HG02588 (cell line): Measurements from ENCODE around the gene HNRNPL.
"Not testable (repeated sequence)": the region's sequence is repeated elsewhere in the genome, so short reads cannot be mapped to it uniquely, and the experiment has no call there.

Source experiments
- ATAC-seq: cut with Tn5 transposase; IDR thresholded peaks from one replicate; pipeline ENCODE4 v1.9.1; 2021; ENCODE audit warnings: mild to moderate bottlenecking, moderate library complexity; ENCODE audit not compliant: unreplicated experiment

The HNRNPL gene

DNA sequence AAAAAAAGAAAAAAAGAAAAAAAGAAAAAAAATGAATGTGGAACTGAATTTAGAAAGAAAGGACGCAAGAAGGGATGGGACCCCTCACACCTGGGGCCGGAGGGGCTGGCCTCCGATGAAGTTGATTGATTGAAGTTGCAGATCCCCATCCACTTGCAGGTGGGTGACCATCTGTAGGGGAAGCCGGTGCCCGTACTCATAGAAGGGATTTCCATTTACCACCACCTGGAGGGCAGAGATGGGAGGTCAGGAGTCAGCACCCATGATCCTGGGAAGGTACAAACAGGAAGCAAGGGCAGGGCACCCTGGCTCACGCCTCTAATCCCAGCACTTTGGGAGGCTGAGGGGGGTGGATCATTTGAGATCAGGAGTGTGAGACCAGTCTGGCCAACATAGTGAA is 43.4 kb downstream of the HNRNPL start:
- ATAC-seq, result no peak

- ATAC-seq, result no peak
Measured at GRCh38 chr19:38805180-38805579, 44.6 kb downstream of the HNRNPL start.

DNA sequence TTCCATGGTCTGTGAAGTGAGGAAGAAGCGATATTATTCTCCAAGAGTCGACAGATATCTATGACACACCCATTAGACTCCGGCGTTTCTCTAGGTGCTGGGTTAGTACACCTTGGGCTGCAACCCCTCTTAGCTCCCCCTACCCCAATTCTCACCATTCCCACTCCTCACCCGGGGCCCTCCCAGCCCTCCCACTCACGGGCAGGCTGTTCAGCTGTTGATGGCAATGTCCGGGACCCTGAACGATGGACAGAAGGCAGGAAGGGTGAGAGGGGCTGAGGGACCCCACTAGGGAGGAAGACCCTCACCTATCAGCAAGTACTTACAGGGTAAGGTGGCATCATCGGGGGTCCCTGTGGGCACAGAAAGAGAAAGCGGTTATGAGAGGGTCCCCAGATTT is 46.2 kb downstream of the HNRNPL start:
- no peak for ATAC-seq

- no peak for ATAC-seq
Measured at GRCh38 chr19:38801359-38802095, 48.3 kb downstream of the HNRNPL start.

- ATAC-seq, result no peak
Measured at GRCh38 chr19:38800577-38801347, 49.0 kb downstream of the HNRNPL start.

DNA sequence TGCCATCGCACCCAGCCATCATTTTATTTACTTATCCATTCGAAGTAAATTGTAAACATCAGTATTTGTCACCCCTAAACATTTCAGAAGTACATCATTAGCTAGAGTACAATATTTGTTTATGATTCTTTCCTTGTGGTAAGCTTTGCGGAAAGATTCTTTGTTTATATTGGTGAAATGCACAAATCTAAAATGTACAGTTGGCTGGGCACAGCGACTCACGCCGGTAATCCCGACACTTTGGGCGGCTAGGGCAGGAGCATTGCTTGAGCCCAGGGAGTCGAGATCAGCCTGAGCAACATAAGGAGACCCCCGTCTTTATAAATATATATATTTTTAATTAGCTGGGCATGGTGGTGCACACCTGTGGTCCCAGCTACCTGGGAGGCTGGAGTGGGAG is 50.7 kb downstream of the HNRNPL start:
- no peak for ATAC-seq

- ATAC-seq, result not testable (repeated sequence)
Measured at GRCh38 chr19:38797781-38798180, 52.0 kb downstream of the HNRNPL start.

- no peak for ATAC-seq
Measured at GRCh38 chr19:38796154-38796553, 53.6 kb downstream of the HNRNPL start.

GRCh38 chr19:38795549-38795948 is 54.2 kb downstream of the HNRNPL start:
- ATAC-seq, result no peak

DNA sequence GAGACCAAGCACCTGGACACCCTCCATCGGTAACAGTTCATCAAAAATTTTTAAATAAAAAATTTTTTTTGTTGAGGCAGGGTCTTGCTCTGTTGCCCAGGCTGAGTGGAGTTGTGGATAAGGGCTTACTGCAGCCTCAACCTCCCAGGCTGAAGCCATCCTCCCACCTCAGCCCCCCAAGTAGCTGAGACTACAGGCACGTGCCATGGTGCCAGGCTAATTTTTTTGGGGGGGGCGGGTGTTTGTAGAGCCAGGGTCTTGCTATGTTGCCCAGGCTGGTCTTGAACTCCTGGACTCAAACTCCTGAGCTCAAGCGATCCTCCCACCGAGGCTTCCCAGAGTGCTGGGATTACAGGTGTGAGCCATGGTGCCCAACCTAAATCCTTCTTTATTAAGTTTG is 56.1 kb downstream of the HNRNPL start:
- no peak for ATAC-seq

- no peak for ATAC-seq
Measured at GRCh38 chr19:38793177-38793576, 56.6 kb downstream of the HNRNPL start.

GRCh38 chr19:38792250-38793111 is 57.3 kb downstream of the HNRNPL start:
- ATAC-seq, result no peak

DNA sequence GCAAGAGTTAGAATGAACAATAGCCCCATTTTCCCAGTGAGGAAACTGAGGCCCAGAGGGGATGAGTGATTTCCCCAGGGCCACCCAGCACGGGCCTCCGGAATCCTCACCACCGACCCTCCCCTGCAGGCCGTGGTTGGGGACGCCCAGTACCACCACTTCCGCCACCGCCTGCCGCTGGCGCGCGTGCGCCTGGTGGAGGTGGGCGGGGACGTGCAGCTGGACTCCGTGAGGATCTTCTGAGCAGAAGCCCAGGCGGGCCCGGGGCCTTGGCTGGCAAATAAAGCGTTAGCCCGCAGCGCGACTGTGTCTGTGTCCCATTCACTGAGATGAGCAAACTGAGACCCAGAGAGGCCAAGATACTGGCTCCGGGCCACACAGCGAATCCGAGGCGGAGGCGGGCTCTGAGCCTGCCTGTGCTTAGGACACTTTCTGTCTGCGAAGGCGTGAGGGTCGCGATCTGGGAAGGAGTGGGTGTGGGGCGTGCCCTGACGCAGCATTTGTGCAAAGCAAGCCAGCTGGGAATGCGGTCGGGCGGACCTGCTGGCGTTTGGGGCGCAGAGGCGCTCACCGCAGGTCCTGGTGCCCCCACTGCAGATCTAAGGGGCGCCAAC is 58.2 kb downstream of the HNRNPL start:
- not testable (repeated sequence) for ATAC-seq

DNA sequence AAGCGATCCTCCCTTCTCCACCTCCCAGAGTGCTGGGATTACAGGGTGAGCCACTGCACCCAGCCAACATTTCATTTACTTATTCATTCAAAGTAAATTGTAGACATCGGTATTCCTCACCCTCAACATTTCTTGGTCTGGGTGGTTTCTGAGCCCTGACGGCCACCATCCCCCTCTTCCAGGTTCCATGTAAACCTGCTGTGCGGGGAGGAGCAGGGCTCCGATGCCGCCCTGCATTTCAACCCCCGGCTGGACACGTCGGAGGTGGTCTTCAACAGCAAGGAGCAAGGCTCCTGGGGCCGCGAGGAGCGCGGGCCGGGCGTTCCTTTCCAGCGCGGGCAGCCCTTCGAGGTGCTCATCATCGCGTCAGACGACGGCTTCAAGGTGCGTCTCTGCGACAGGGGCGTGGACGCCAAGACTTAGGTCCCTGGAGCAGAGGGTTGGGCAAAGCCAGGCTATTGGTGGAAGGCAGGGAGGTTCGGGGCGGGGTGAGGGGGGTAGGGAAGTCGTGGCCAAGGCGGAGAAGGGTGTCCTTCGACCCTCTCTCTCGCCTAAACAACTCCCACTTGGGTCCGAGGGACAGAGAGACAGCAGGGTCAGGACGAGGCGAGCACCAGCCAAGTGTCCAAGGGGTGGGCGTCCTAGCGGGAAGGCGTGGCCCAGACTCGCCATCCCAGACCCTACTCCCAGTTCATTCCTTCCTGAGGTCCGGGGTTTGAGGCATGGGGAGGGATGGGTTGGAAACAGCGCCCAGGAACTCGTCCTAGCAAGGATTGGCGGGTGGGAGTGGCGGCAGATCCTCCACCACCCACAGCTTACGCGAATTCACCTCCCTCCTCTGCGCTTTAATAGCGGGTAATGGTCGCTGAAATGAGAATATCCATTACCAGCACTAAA is 59.0 kb downstream of the HNRNPL start:
- not testable (repeated sequence) for ATAC-seq

- ATAC-seq, result no peak
Measured at GRCh38 chr19:38788478-38789243, 61.1 kb downstream of the HNRNPL start, which contains the start of gene LGALS7B. Gene LGALS7B, plus strand, starts transcription at chr19:38789200. Its CDS starts 27 bp downstream, at chr19:38789227.

DNA sequence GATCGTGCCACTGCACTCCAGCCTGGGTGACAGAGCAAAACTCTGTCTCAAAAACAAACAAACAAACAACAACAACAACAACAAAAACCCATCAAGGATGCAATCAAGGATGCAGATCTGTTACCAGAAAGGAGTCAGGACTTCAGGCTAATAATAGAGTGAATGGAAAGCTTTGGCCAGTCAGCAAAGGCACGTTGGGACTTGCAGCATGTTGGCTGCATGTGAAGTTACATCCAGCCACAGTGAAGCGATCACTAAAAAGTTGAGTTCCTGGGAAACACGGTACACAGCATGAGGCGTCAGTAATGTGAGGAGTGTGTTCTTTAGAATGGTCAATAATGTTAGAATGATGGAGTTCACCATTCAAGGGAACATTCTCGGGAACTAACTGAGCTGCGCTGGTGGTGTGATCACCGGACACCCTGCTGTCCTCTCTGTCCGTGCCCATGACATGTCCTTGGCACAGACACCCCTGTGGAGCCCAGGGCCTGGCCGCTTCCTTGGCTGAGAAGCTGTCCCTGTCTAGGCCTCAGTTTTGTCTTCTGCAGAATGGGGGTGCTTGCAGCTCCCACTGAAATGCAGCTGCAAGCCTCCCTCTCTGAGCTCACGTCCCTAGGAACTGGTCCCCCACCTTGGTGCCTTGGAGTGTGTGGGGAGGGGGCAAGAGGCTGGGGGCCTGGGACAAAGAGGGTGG is 63.1 kb downstream of the HNRNPL start:
- no peak for ATAC-seq
